T-helper 2 cell treated with Interferon-gamma antibody and Interleukin-4, amounts not matched to agents 100 ng/mL and 5 ng/mL, for 36 hours (primary cell): ENCODE measurements around the gene PCDHGA4. TPM values are rescaled to one million over a fixed set of nuclear protein-coding genes. Genes with fewer than 3 reads are reported as not detected.

Experiments
- total RNA-seq: library from RNA; stranded (reverse); gene quantifications from 2 replicates; pipeline ENCODE4 v1.2.3, GENCODE V29; 2022

Gene PCDHGA4
- total RNA-seq, 1 donor from 2014 or later = 0.43 TPM

Other genes with a start within 250 kb of the PCDHGA4 start
- not detected in 2 replicates for gene PCDHB4, start 233.2 kb upstream of the PCDHGA4 start, total RNA-seq
- not detected in 2 replicates for gene PCDHB5, start 219.8 kb upstream of the PCDHGA4 start, total RNA-seq
- gene PCDHB6, start 205.0 kb upstream of the PCDHGA4 start, total RNA-seq = not detected in 2 replicates
- gene PCDHB7, start 182.4 kb upstream of the PCDHGA4 start, total RNA-seq = not detected in 2 replicates
- gene PCDHB8, start 177.2 kb upstream of the PCDHGA4 start, total RNA-seq = not detected in 2 replicates
- gene PCDHB16, start 172.6 kb upstream of the PCDHGA4 start, total RNA-seq = not detected in 2 replicates
- not detected in 2 replicates for gene PCDHB9, start 167.9 kb upstream of the PCDHGA4 start, total RNA-seq
- gene PCDHB10, start 162.7 kb upstream of the PCDHGA4 start, total RNA-seq = not detected in 2 replicates
- gene PCDHB11, start 155.4 kb upstream of the PCDHGA4 start, total RNA-seq = not detected in 2 replicates
- gene PCDHB12, start 146.3 kb upstream of the PCDHGA4 start, total RNA-seq = not detected in 2 replicates
- gene PCDHB13, start 141.1 kb upstream of the PCDHGA4 start, total RNA-seq = not detected in 2 replicates
- not detected in 2 replicates for gene PCDHB14, start 131.7 kb upstream of the PCDHGA4 start, total RNA-seq
- not detected in 2 replicates for gene PCDHB15, start 109.6 kb upstream of the PCDHGA4 start, total RNA-seq
- gene SLC25A2, start 51.0 kb upstream of the PCDHGA4 start, total RNA-seq = 0.25 and 0.59 TPM in 2 replicates
- gene TAF7, start 34.2 kb upstream of the PCDHGA4 start, total RNA-seq = 60.8 and 64.9 TPM in 2 replicates
- gene PCDHGA1, start 24.5 kb upstream of the PCDHGA4 start, total RNA-seq = 0.09 TPM in 2 replicates
- 0.14 and 0.23 TPM in 2 replicates for gene PCDHGA2, start 16.3 kb upstream of the PCDHGA4 start, total RNA-seq
- gene PCDHGA3, start 11.2 kb upstream of the PCDHGA4 start, total RNA-seq = 0.23 and 0.34 TPM in 2 replicates
- 0.18 and 0.20 TPM in 2 replicates for gene PCDHGB1, start 4.9 kb upstream of the PCDHGA4 start, total RNA-seq
- gene PCDHGB2, start 5.0 kb downstream of the PCDHGA4 start, total RNA-seq = 0.93 and 1.0 TPM in 2 replicates
- gene PCDHGA5, start 9.1 kb downstream of the PCDHGA4 start, total RNA-seq = 0.41 and 0.55 TPM in 2 replicates
- gene PCDHGB3, start 15.2 kb downstream of the PCDHGA4 start, total RNA-seq = 0.59 and 0.93 TPM in 2 replicates
- gene PCDHGA6, start 18.9 kb downstream of the PCDHGA4 start, total RNA-seq = 0.57 and 0.70 TPM in 2 replicates
- gene PCDHGA7, start 27.7 kb downstream of the PCDHGA4 start, total RNA-seq = 0.30 TPM in 2 replicates
- 0.18 and 0.23 TPM in 2 replicates for gene PCDHGB4, start 32.7 kb downstream of the PCDHGA4 start, total RNA-seq
- 0.18 TPM in 2 replicates for gene PCDHGA8, start 37.6 kb downstream of the PCDHGA4 start, total RNA-seq
- gene PCDHGB5, start 42.9 kb downstream of the PCDHGA4 start, total RNA-seq = 0.55 and 0.61 TPM in 2 replicates
- 0.25 and 0.34 TPM in 2 replicates for gene PCDHGA9, start 47.8 kb downstream of the PCDHGA4 start, total RNA-seq
- 0.25 and 0.41 TPM in 2 replicates for gene PCDHGB6, start 53.0 kb downstream of the PCDHGA4 start, total RNA-seq
- 0.34 and 0.41 TPM in 2 replicates for gene PCDHGA10, start 58.0 kb downstream of the PCDHGA4 start, total RNA-seq
- 0.20 and 0.39 TPM in 2 replicates for gene PCDHGB7, start 62.7 kb downstream of the PCDHGA4 start, total RNA-seq
- gene PCDHGA11, start 66.0 kb downstream of the PCDHGA4 start, total RNA-seq = 0.11 and 0.25 TPM in 2 replicates
- 0.16 and 0.18 TPM in 2 replicates for gene PCDHGA12, start 75.5 kb downstream of the PCDHGA4 start, total RNA-seq
- gene PCDHGC3, start 120.9 kb downstream of the PCDHGA4 start, total RNA-seq = 0.07 and 0.18 TPM in 2 replicates
- 0.05 TPM in 1 of 2 replicates, not detected in the other for gene PCDHGC4, start 130.0 kb downstream of the PCDHGA4 start, total RNA-seq
- not detected in 2 replicates for gene PCDHGC5, start 134.1 kb downstream of the PCDHGA4 start, total RNA-seq